Breast epithelium (tissue), 3 donors: ENCODE measurements around the gene RSU1.

ENCODE experiments used
- CTCF ChIP-seq, 3 donors: fragments of 450-650 bp; IDR thresholded peaks; one replicate each; pipeline ENCODE4 v1.5.1; 2016 to 2017; ENCODE audit warnings: antibody characterized with exemption in 3 of 3, mild to moderate bottlenecking in 3 of 3, moderate library complexity in 3 of 3
- POLR2A ChIP-seq: fragments of 450-650 bp; IDR thresholded peaks from one replicate; pipeline ENCODE4 v1.6.1; 2016; ENCODE audit warnings: antibody characterized with exemption, mild to moderate bottlenecking, moderate library complexity

GRCh38 chr10:16562891-16563290 is 254.3 kb downstream of the RSU1 start:
- no peak for TF ChIP-seq CTCF (IDR thresholded peaks at IDR 0.05)
- TF ChIP-seq POLR2A = no peak
